ENCODE measurements around the gene MAGEB1. TPM values are rescaled to one million over a fixed set of nuclear protein-coding genes. Genes with fewer than 3 reads are reported as not detected.
A peak's percentile ranks its signal among the peaks of the same experiment; 100 is the strongest.

The MAGEB1 gene
- total RNA-seq, 2 experiments from 2014 or later = not detected

DNA sequence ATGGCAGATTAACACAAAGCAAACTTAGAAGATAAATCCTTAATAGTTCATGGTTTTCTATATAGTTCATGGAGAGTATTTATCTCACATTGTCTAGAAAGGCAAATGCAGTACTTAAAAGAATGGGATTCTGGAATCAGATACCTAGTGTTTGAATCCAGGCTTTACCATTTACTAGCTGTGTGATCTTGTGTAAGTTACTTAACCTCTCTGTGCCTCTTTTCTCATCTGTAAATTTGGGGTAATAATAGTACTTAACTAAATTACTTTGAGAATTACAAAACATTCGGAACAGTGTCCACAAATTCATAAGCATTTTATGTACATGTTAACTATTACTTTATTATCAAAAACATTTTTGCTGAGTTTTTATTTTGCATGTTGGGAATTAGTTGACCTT is 15.8 kb downstream of the MAGEB1 start:
- Histone ChIP-seq H3K9me3 (ENCODE audit: low read length) (no peaks in the 10 kb centered on the region), H3K27ac (ENCODE audit: low read depth, low read length, poor library complexity, severe bottlenecking) (no peak overlapping the region), H3K79me2 (ENCODE audit: insufficient read depth, low read depth, low read length) (no peaks in the 10 kb centered on the region), H3K9me2 (ENCODE audit: insufficient read depth, low read length) (no peaks in the 10 kb centered on the region), H3K4me1 (ENCODE audit: insufficient read depth, low read length, poor library complexity, severe bottlenecking) (no peaks in the 10 kb centered on the region), H3K4me3 (ENCODE audit: low read depth, low read length, poor library complexity, severe bottlenecking) (no peak overlapping the region), H2AFZ (ENCODE audit: low read length) (no peak overlapping the region), H4K20me1 (ENCODE audit: insufficient read depth, low read length) (no peaks in the 10 kb centered on the region), H3K36me3 (ENCODE audit: insufficient read depth, low read length) (no peaks in the 10 kb centered on the region), H3K4me2 (ENCODE audit: low read length) (no peak overlapping the region)
- POLR2A ChIA-PET = no interaction called here
- TF ChIP-seq, protein P1, sequence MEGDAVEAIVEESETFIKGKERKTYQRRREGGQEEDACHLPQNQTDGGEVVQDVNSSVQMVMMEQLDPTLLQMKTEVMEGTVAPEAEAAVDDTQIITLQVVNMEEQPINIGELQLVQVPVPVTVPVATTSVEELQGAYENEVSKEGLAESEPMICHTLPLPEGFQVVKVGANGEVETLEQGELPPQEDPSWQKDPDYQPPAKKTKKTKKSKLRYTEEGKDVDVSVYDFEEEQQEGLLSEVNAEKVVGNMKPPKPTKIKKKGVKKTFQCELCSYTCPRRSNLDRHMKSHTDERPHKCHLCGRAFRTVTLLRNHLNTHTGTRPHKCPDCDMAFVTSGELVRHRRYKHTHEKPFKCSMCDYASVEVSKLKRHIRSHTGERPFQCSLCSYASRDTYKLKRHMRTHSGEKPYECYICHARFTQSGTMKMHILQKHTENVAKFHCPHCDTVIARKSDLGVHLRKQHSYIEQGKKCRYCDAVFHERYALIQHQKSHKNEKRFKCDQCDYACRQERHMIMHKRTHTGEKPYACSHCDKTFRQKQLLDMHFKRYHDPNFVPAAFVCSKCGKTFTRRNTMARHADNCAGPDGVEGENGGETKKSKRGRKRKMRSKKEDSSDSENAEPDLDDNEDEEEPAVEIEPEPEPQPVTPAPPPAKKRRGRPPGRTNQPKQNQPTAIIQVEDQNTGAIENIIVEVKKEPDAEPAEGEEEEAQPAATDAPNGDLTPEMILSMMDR (conservative IDR thresholded peaks at IDR 0.05; ENCODE audit: low read length) = no peak
- CTCF ChIA-PET (ENCODE audit: unreplicated experiment) = no interaction called here
- intact Hi-C loops (cut with micrococcal nuclease; ENCODE audit: unreplicated experiment) = no loop called here
- BruUV-seq (replicated peaks) = no TSS peak
- no peak for DNase-seq (ENCODE audit: low spot score)

DNA sequence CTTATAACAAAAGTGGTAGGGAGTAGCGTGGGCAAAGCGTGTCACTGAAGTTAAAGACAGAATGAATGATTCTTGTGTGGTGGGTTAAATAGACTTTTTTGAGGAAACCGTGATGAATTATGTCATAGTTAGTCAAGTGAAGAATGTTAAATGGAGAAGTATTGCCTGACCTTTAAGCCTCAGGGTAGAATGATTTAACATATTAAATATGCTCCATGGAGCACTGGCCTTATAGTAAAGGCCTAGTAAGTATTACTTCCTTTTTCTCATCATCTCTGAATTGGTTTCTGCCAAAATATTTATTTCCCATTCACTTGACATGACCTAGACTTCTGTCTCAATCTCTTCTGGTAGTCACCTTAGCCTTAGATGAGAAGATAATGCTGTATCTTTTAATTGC is 23.7 kb downstream of the MAGEB1 start:
- BruUV-seq (replicated peaks) = no TSS peak

DNA sequence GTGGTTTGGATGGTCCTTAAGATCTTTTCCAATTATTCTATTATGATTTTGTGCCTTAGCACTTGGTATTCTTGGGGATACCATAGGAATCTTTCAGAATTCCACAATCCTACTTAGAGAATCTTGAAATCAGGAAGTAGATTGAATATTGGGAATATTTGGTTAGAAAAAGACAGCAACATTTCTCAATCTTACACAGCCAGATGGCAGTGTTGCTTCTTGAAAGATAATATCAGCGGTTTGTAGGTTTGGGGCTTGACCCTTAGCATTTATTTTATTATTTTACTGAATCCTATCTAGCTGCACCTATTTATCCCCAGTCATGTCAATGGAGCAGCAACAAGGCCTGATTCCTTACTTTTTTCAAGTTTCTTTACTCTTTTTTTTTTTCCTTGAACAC is 28.6 kb downstream of the MAGEB1 start:
- Histone ChIP-seq H4K20me1 (ENCODE audit: insufficient read depth, low read length) (no peaks in the 10 kb centered on the region), H2AFZ (ENCODE audit: low read length) (no peak overlapping the region), H3K4me3 (ENCODE audit: low read depth, low read length, poor library complexity, severe bottlenecking) (no peak overlapping the region), H3K27ac (ENCODE audit: low read depth, low read length, poor library complexity, severe bottlenecking) (no peak overlapping the region), H3K9me3 (ENCODE audit: low read length) (no peaks in the 10 kb centered on the region), H3K9me2 (ENCODE audit: insufficient read depth, low read length) (no peaks in the 10 kb centered on the region), H3K36me3 (ENCODE audit: insufficient read depth, low read length) (no peaks in the 10 kb centered on the region), H3K79me2 (ENCODE audit: insufficient read depth, low read depth, low read length) (no peaks in the 10 kb centered on the region), H3K4me2 (ENCODE audit: low read length) (no peak overlapping the region), H3K4me1 (ENCODE audit: insufficient read depth, low read length, poor library complexity, severe bottlenecking) (no peaks in the 10 kb centered on the region)
- POLR2A ChIA-PET = no interaction called here
- no TSS peak for BruUV-seq (replicated peaks)
- DNase-seq (ENCODE audit: low spot score) = no peak
- TF ChIP-seq EZH2phosphoT487 (IDR thresholded peaks at IDR 0.05; ENCODE audit: borderline replicate concordance, low read depth, low read length) = no peak
- TF ChIP-seq, protein P1 (conservative IDR thresholded peaks at IDR 0.05; ENCODE audit: low read length) = 0 out of 2 replicates have a peak, but pooled peaks have one; percentile 26
- CTCF ChIA-PET (ENCODE audit: unreplicated experiment) = no interaction called here
- intact Hi-C loops (cut with micrococcal nuclease; ENCODE audit: unreplicated experiment) = no loop called here

More for the DNA sequence above, 23.7 kb downstream of the MAGEB1 start:
- intact Hi-C loops (cut with micrococcal nuclease; ENCODE audit: unreplicated experiment) = no loop called here
- no peak overlapping the region for H3K4me3 ChIP-seq (ENCODE audit: low read depth, low read length, poor library complexity, severe bottlenecking)
- no peaks in the 10 kb centered on the region for H3K9me3 ChIP-seq (ENCODE audit: low read length)
- no peak for DNase-seq (ENCODE audit: low spot score)
- no peaks in the 10 kb centered on the region for H3K4me1 ChIP-seq (ENCODE audit: insufficient read depth, low read length, poor library complexity, severe bottlenecking)
- no peaks in the 10 kb centered on the region for H4K20me1 ChIP-seq (ENCODE audit: insufficient read depth, low read length)
- CTCF ChIA-PET (ENCODE audit: unreplicated experiment) = no interaction called here
- no peak overlapping the region for H3K27ac ChIP-seq (ENCODE audit: low read depth, low read length, poor library complexity, severe bottlenecking)
- POLR2A ChIA-PET = no interaction called here
- H3K79me2 ChIP-seq (ENCODE audit: insufficient read depth, low read depth, low read length) = no peaks in the 10 kb centered on the region
- no peaks in the 10 kb centered on the region for H3K36me3 ChIP-seq (ENCODE audit: insufficient read depth, low read length)
- no peak overlapping the region for H3K4me2 ChIP-seq (ENCODE audit: low read length)
- no peaks in the 10 kb centered on the region for H3K9me2 ChIP-seq (ENCODE audit: insufficient read depth, low read length)
- no peak overlapping the region for H2AFZ ChIP-seq (ENCODE audit: low read length)
- TF ChIP-seq EZH2phosphoT487 (IDR thresholded peaks at IDR 0.05; ENCODE audit: borderline replicate concordance, low read depth, low read length) = no peak
- TF ChIP-seq, protein P1 (conservative IDR thresholded peaks at IDR 0.05; ENCODE audit: low read length) = no peak

Data from OCI-LY7 (cell line).